PC-9 (cell line): ENCODE measurements around the gene CCDC124. TPM values are rescaled to one million over a fixed set of nuclear protein-coding genes. Genes with fewer than 3 reads are reported as not detected.

Experiments used
- BruUV-seq: library from RNA; stranded (reverse); fragments of 400-500 nt; replicated peaks from 2 replicates; lab custom pipeline; 2021; lab: Mats Ljungman, UMichigan
- CTCF ChIA-PET: fragments of 300-600 bp; sonication (Branson Sonifier 250); formaldehyde crosslinking; loops from one replicate; lab custom pipeline; 2022; ENCODE audit warnings: antibody characterized with exemption; lab: Charles Lee
- POLR2A ChIA-PET: fragments of 300-600 bp; sonication (Branson Sonifier 250); formaldehyde crosslinking; loops from one replicate; lab custom pipeline; 2022; ENCODE audit warnings: antibody characterized with exemption; ENCODE audit not compliant: unreplicated experiment; lab: Charles Lee
- DNase-seq, 2 experiments: peaks; one replicate each; pipeline versions ENCODE4 v3.0.0 to v3.0.0-alpha.2; 2015 to 2022; ENCODE audit warnings: mixed read lengths in 1 of 2
- H2AFZ ChIP-seq: fragments of 200-600 bp; sonication (generic); 2 replicates; pipeline ENCODE4 v1.8.1; 2017; ENCODE audit warnings: antibody characterized with exemption
- H3F3A ChIP-seq: fragments of 200-600 bp; sonication (generic); 2 replicates; pipeline ENCODE4 v1.8.1; 2017; ENCODE audit warnings: antibody characterized with exemption, mild to moderate bottlenecking, low read depth; ENCODE audit not compliant: insufficient read depth
- H3K27ac ChIP-seq: fragments of 200-600 bp; sonication (generic); 2 replicates; pipeline ENCODE4 v1.6.1; 2016; ENCODE audit warnings: mixed run types
- H3K27me3 ChIP-seq: fragments of 200-600 bp; sonication (generic); 2 replicates; pipeline ENCODE4 v1.6.1; 2016; ENCODE audit warnings: low read depth, mixed run types; ENCODE audit not compliant: insufficient read depth
- H3K36me3 ChIP-seq: fragments of 200-600 bp; sonication (generic); 2 replicates; pipeline ENCODE4 v1.6.1; 2016; ENCODE audit warnings: low read depth, mixed run types
- H3K4me1 ChIP-seq: fragments of 200-600 bp; sonication (generic); replicated peaks from 2 replicates; pipeline ENCODE4 v1.6.1; 2016; ENCODE audit warnings: mixed run types; ENCODE audit not compliant: insufficient read depth
- H3K4me2 ChIP-seq: fragments of 200-600 bp; sonication (generic); 2 replicates; pipeline ENCODE4 v1.6.1; 2017; ENCODE audit warnings: mixed run types
- H3K4me3 ChIP-seq: fragments of 200-600 bp; sonication (generic); 2 replicates; pipeline ENCODE4 v1.6.1; 2016; ENCODE audit warnings: mixed run types
- H3K79me2 ChIP-seq: fragments of 200-600 bp; sonication (generic); 2 replicates; pipeline ENCODE4 v1.6.1; 2017; ENCODE audit warnings: low read depth, mixed run types
- H3K9me2 ChIP-seq: fragments of 200-600 bp; sonication (generic); 2 replicates; pipeline ENCODE4 v1.8.1; 2017; ENCODE audit warnings: mild to moderate bottlenecking; ENCODE audit not compliant: insufficient read depth
- H3K9me3 ChIP-seq: fragments of 200-600 bp; sonication (generic); 2 replicates; pipeline ENCODE4 v1.8.1; 2016; ENCODE audit warnings: low read depth; ENCODE audit not compliant: insufficient read depth
- H4K20me1 ChIP-seq: fragments of 200-600 bp; sonication (generic); 2 replicates; pipeline ENCODE4 v1.8.1; 2017; ENCODE audit not compliant: insufficient read depth
- EZH2 ChIP-seq: fragments of 200-600 bp; sonication (generic); IDR thresholded peaks from 2 replicates; pipeline ENCODE4 v1.8.0; 2017; ENCODE audit warnings: antibody characterized with exemption, low read depth
- intact Hi-C: fragments of 100-400 bp; cut with micrococcal nuclease; formaldehyde crosslinking; loops from one replicate; pipeline ENCODE4 v1.10.0; 2022; ENCODE audit not compliant: unreplicated experiment
- total RNA-seq: library from RNA; stranded (reverse); gene quantifications from 2 replicates; pipeline ENCODE4 v1.2.3, GENCODE V29; 2021
- TF ChIP-seq, protein P1 (sequence below): fragments of 200-600 bp; sonication (generic); conservative IDR thresholded peaks from 2 replicates; pipeline ENCODE4 v1.6.1; 2017; ENCODE audit warnings: mixed run types, antibody characterized with exemption, mild to moderate bottlenecking, moderate library complexity

The CCDC124 gene
- total RNA-seq, 1 experiment from 2014 or later = 118 TPM

DNA sequence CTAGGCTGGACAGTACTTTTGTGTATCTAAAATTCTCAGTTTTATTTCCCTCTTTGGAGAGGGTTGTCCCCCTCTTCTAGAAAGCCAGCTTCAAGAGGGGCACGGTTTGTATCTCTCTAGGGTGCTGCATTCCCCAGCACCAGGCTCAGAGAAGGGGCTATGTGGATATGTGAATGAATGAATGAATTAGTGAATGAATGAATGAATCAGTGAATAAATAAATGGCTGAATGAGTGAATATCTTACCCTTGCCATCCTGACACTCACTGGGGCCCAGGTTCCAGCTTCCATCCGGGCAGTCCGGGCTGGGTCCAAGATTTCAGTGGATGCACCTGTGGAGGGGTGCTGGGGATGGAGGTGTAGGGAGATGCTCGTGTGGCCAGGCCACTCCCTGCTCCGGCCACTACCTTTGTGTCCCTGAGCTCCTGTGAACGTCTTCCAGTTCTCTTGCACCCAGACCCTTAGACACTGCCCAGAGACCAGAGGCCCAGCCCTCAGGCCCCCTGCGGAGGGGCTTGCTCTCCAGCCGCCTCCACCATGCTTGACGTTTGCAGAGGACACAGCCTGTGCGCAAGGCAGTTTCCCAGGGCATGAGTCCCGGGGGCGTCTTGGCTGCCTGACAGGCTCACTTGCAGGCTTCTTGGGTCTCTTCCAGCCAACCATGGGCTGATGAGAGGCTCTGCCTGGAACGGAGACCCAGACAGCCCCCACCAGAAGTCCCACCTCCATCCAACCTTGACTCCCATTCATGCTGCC is 31.3 kb downstream of the CCDC124 start:
- Histone ChIP-seq H3K4me1 (no peaks in the 10 kb centered on the region), H4K20me1 (no peaks in the 10 kb centered on the region), H3K27me3 (peaks cover 16% of the 10 kb centered on the region; the same call in 1 of the 2 replicates), H3K36me3 (no peaks in the 10 kb centered on the region), H3K9me2 (no peaks in the 10 kb centered on the region), H2AFZ (no peak overlapping the region), H3K9me3 (no peaks in the 10 kb centered on the region), H3K4me3 (no peak overlapping the region), H3K27ac (no peak overlapping the region), H3K79me2 (no peaks in the 10 kb centered on the region), H3K4me2 (no peak overlapping the region), H3F3A (no peaks in the 10 kb centered on the region)
- intact Hi-C loops = no loop called here
- no TSS peak for BruUV-seq
- CTCF ChIA-PET = no interaction called here
- DNase-seq = no peak
- POLR2A ChIA-PET = no interaction called here
- no peak for TF ChIP-seq EZH2
- TF ChIP-seq, protein P1, sequence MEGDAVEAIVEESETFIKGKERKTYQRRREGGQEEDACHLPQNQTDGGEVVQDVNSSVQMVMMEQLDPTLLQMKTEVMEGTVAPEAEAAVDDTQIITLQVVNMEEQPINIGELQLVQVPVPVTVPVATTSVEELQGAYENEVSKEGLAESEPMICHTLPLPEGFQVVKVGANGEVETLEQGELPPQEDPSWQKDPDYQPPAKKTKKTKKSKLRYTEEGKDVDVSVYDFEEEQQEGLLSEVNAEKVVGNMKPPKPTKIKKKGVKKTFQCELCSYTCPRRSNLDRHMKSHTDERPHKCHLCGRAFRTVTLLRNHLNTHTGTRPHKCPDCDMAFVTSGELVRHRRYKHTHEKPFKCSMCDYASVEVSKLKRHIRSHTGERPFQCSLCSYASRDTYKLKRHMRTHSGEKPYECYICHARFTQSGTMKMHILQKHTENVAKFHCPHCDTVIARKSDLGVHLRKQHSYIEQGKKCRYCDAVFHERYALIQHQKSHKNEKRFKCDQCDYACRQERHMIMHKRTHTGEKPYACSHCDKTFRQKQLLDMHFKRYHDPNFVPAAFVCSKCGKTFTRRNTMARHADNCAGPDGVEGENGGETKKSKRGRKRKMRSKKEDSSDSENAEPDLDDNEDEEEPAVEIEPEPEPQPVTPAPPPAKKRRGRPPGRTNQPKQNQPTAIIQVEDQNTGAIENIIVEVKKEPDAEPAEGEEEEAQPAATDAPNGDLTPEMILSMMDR = no peak

DNA sequence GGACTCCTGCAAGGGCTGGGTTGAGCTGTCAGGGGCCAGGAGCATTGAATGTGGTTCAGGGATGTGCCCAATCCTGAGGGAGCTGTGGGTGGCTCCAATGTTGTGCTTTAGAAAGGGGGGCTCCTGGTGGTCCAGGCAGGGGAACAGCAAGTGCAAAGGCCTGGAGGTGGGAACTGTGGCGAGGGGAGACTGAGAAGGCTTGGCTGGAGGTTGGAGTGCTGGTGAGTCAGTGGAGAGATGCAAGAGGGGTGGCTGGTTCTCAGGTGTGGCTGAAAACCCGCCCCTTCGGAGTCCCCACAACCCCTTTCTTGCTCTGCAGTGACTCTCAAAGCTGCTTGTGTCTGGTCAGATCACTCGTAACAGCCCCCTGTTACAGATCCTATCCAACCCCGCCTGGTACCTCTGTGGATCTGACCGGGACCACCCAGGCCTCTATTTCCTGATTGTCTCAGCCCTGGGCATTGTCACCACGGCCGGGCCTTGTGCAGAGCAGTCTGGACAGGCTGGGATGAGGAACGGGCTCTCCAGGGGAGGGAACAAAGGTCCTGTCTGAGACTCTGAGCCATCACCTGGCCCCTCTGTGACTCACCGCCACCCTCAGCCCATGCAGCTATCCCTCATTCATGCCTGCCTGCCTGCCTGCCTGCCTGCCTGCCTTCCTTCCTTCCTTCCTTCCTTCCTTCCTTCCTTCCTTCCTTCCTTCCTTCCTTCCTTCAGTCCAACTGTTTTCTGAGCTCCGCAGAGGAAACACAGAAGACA is 32.7 kb downstream of the CCDC124 start:
- Histone ChIP-seq H2AFZ (no peak overlapping the region), H3K36me3 (no peaks in the 10 kb centered on the region), H4K20me1 (no peaks in the 10 kb centered on the region), H3K4me2 (no peak overlapping the region), H3K4me3 (no peak overlapping the region), H3K79me2 (no peaks in the 10 kb centered on the region), H3K9me2 (no peaks in the 10 kb centered on the region), H3K4me1 (no peaks in the 10 kb centered on the region), H3K27me3 (peaks cover 16% of the 10 kb centered on the region; the same call in 1 of the 2 replicates), H3F3A (no peaks in the 10 kb centered on the region), H3K9me3 (no peaks in the 10 kb centered on the region), H3K27ac (no peak overlapping the region)
- TF ChIP-seq, protein P1 = no peak
- TF ChIP-seq EZH2 = no peak
- ChIA-PET POLR2A (interaction anchor here (0.6 kb wide), 1 partner anchor 147 kb away, joined by 7 read pairs; no protein-coding TSS in a partner anchor), CTCF (interaction anchor here (0.5 kb wide), 1 partner anchor 10 kb away, joined by 10 read pairs; no protein-coding TSS in a partner anchor)
- no TSS peak for BruUV-seq
- intact Hi-C loops = no loop called here
- no peak for DNase-seq

DNA sequence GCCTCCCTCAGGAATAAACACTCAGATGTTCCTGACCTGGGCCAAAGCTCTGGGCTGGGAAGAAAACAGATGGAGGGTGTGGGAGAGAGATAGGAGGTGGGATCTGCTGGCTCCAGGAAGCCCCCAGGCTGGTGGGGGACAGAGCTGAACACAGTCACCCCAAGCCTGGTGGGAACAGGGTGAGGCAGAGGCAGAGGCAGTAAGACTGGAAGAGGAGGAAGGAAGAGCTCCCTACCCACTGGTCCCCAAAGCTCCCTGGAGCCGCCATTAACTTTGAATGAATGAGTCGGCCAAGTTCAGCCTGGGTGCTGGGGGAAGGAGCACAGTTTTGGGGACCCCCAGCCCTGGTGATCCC is 33.3 kb downstream of the CCDC124 start:
- Histone ChIP-seq H2AFZ (no peak overlapping the region), H3K4me1 (no peaks in the 10 kb centered on the region), H3K9me3 (no peaks in the 10 kb centered on the region), H3K36me3 (no peaks in the 10 kb centered on the region), H3K9me2 (no peaks in the 10 kb centered on the region), H3K4me2 (no peak overlapping the region), H4K20me1 (no peaks in the 10 kb centered on the region), H3K79me2 (no peaks in the 10 kb centered on the region), H3F3A (no peaks in the 10 kb centered on the region), H3K27me3 (peaks cover 16% of the 10 kb centered on the region; the same call in 1 of the 2 replicates), H3K27ac (no peak overlapping the region), H3K4me3 (no peak overlapping the region)
- no peak for DNase-seq
- no TSS peak for BruUV-seq
- CTCF ChIA-PET = interaction anchor here (0.5 kb wide), 1 partner anchor 11 kb away, joined by 10 read pairs; no protein-coding TSS in a partner anchor
- intact Hi-C loops = no loop called here
- TF ChIP-seq, protein P1 = no peak
- TF ChIP-seq EZH2 = no peak
- POLR2A ChIA-PET = interaction anchor here (0.6 kb wide), 1 partner anchor 147 kb away, joined by 7 read pairs; no protein-coding TSS in a partner anchor
